HG02642 (cell line): ENCODE data around the gene CAPS2.
"Not testable (repeated sequence)": the region's sequence is repeated elsewhere in the genome, so short reads cannot be mapped to it uniquely, and the experiment has no call there.

Experiments
- ATAC-seq: cut with Tn5 transposase; IDR thresholded peaks from one replicate; pipeline ENCODE4 v1.9.1; 2021; ENCODE audit warnings: mild to moderate bottlenecking; ENCODE audit not compliant: unreplicated experiment, poor library complexity

Gene CAPS2

GRCh38 chr12:75329918-75330826 is at the start of gene CAPS2:
CAPS2 (minus strand) TSS chr12:75330324; CDS start chr12:75326498, 3,826 bp downstream.
- ATAC-seq = peak; percentile 94

DNA sequence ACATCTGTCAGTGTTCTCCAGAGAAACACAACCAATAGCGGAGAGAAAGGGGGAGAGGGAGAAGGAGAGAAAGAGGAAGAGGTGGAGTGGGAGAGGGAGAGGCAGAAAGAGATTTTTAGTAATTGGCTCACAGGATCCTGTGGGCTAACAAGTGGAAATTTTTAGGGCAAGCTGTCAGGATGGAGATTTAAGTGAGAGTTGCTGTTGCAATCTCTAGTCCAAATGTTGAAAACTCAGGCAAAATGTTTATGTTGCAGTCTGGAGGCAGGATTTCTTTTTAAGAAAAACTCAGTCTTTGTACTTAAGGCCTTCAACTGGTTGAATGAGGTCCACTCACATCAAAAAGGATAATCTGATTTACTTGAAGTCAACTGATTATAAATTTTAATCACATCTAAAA is 48.2 kb upstream of the CAPS2 start:
- ATAC-seq = no peak

GRCh38 chr12:75374971-75375370 is 44.8 kb upstream of the CAPS2 start:
- no peak for ATAC-seq

DNA sequence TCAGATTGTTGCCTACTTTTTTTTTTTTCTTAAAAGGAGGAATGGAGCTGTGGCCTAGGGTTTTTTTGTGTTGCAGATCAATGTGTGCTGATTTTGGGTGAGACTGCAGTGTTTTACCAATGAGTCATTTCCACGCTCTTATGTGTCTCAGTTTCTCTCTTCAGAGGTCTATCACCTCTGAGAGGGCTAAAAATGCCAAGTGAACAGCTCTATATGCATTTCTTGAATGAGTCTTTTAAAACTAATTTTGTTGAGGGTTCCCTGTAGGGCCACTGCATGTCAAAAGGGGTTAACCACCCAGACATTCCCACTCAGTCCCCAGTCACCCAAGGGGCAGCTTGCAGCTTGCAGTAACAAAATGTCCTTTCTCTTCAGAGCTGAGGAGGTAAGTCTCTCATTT is 36.5 kb upstream of the CAPS2 start:
- ATAC-seq = peak; percentile 69

DNA sequence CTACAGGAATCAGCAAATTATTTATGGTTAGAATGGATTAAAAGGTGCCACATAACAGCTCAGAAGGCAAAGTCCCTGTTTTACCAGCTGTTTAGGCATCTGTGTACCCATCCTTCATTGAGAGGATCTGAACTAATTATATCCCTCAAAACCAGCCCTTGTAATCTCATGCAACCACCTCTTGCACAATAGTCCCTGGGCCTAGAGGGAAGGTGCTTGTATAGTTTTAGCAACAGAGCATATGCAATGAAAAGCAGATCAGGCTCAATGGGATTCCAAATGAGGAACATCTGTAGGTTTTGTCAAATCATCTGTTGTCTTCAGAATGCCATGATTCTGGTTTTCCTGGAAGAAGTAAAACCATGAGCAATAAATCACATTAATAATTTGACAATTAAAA is 34.8 kb upstream of the CAPS2 start:
- no peak for ATAC-seq

DNA sequence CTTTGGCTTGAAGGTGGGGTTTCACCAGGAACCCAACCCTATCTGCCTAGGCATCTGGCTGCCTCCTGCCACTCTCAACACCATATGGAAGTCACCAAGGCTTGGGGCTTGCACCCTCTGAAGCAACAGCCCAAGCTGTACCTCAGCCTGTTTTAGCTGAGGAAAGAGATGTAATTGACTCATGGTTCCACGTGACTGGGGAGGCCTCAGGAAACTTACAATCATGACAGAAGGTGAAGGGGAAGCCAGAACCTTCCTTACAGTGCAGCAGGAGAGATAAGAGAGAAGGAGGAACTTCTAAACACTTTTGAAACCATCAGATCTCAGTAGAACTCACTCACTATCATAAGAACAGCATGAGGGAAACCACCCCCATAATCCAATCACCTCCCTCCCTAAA is 31.3 kb upstream of the CAPS2 start:
- ATAC-seq = no peak

DNA sequence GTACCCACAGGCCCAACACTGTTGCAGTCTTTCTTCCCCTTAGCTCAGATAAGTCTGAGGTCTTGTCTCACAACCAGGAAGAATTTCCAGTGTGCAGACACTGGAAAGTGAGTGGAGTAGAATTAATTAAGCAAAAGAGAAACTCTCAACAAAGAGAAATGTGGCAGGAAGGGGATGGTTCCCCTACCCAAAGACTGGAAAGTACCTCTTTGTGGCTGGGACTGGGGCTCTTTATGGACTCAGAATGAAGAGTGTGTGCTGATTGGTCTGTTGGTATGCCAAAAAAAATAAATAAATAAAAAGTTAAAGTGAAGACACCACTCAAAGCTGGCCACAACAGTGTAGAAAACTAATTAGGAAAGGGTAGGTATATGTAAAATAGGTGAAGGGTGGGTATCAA is 30.8 kb upstream of the CAPS2 start:
- ATAC-seq = no peak

DNA sequence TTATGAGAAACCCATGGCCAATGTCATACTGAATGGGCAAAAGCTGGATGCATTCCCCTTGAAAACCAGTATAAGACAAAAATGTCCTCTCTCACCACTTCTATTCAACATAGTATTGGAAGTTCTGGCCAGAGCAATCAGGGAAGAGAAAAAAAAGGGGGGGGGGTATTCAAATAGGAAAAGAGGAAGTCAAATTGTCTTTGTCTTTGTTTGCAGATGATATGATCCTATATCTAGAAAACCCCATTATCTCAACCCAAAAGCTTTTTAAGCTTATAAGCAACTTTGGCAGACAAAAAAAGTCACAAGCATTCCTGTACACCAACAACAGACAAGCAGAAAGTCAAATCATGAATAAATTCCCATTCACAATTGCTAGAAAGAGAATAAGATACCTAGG is 23.9 kb upstream of the CAPS2 start:
- ATAC-seq = no peak

- no peak for ATAC-seq
Measured at GRCh38 chr12:75350413-75350812, 20.3 kb upstream of the CAPS2 start.

- ATAC-seq = no peak
Measured at GRCh38 chr12:75349946-75350345, 19.8 kb upstream of the CAPS2 start.

- not testable (repeated sequence) for ATAC-seq
Measured at GRCh38 chr12:75346215-75346614, 16.1 kb upstream of the CAPS2 start.

DNA sequence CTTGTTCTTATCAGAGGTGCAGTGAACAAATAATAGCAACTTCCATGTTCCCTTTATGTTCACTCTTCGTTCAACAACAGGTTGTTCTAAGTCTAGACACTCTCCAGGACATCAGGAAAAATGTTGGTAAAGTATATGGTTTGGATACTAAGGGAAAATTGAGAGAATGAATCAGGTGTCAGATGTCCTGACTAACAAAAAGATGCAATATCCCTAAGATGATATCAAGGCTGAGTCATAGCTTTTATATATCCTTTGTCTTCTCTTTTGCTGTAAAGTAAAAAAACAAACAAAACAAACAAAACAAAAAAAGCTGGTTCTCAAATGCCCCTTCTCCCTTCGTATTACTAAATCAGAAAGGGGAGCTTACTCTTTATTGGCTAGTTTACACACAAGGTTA is 15.4 kb upstream of the CAPS2 start:
- no peak for ATAC-seq

- ATAC-seq = no peak
Measured at GRCh38 chr12:75341873-75342272, 11.7 kb upstream of the CAPS2 start.

GRCh38 chr12:75337905-75338304 is 7.8 kb upstream of the CAPS2 start:
- peak; percentile 47 for ATAC-seq

- peak; percentile 68 for ATAC-seq
Measured at GRCh38 chr12:75334384-75335030, 4.4 kb upstream of the CAPS2 start, which contains the start of gene GLIPR1L1. GLIPR1L1 (plus strand) TSS chr12:75334670; CDS start chr12:75334729, 59 bp downstream.

DNA sequence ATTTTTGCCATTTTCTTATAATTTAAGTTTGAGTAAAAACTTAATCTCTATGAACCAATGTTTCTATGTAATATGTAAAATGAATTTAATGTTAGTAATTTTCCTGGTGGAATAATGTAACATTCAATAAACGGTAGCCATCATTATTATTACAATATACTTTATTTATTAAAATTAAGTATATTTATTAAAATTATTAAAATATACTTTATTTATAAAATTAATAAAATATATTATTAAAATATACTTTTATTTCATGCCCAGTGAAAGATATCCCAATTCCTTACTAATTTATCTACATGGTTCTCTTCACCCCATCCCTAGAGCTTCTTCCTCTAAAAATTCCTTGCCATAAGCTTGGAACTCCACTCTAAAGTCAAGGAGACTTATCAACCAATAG is 2.5 kb downstream of the CAPS2 start:
- no peak for ATAC-seq

DNA sequence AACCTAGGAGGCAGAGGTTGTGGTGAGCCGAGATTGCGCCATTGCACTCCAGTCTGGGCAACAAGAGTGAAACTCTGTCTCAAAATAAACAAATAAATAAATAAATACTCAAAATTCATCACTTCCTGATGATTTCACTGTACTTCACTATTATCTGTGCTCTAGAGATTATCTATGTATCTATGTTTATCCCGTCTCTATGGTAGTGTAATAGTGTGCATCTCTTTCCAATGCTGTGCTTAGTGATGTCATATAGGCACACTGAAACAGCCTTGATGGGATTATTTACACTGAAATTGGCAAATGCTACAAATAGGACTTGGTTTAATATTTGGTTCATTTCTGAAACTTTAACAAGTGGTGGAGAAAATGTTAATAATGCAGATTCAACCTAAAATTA is 6.5 kb downstream of the CAPS2 start:
- ATAC-seq = no peak

- no peak for ATAC-seq
Measured at GRCh38 chr12:75322464-75322863, 7.7 kb downstream of the CAPS2 start.

- ATAC-seq = no peak
Measured at GRCh38 chr12:75317784-75318183, 12.3 kb downstream of the CAPS2 start.

GRCh38 chr12:75315518-75315917 is 14.6 kb downstream of the CAPS2 start:
- ATAC-seq = no peak

DNA sequence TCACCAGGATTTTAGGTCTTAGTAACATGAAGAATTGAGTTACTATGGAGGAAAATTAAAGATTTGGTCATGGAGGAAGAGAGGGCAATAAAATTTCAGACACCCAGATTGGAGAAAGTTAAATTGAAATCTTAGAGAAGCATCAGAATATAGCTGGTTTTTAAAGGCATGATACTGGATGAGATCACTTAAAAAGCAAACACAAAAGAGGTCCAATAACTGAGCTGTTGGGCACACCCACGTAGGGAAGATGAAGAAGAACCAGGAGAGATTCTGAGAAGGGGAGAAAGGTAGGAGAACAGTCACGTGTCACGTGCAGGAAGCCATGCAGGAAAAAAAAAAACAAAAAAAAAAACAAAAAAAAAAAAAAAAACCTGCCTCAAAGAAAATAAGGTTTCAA is 18.8 kb downstream of the CAPS2 start:
- no peak for ATAC-seq

GRCh38 chr12:75308279-75308678 is 21.8 kb downstream of the CAPS2 start:
- no peak for ATAC-seq
